RCC 7860 (cell line): ENCODE measurements around the gene LMAN2L.

Source experiments
- DNase-seq: peaks from one replicate; pipeline ENCODE4 v3.0.0-alpha.2; 2015; ENCODE audit warnings: low spot score
- FAIRE-seq: peaks from 2 replicates; lab custom pipeline; 2012; peaks lifted over from hg19 to GRCh38; lab: Jason Lieb, UNC

LMAN2L gene

GRCh38 chr2:96760986-96761832 is 21.3 kb upstream of the LMAN2L start:
- no peak for FAIRE-seq
- DNase-seq: no peak

- FAIRE-seq (no peak), DNase-seq (peak; percentile 86)
These were observed 20.4 kb upstream of the LMAN2L start, which contains the start of gene CNNM4 for GRCh38 chr2:96760036-96760985. Gene CNNM4 (plus strand): TSS chr2:96760902. CDS start chr2:96761000, 98 bp downstream.

- no peak for DNase-seq
- FAIRE-seq: no peak
These were observed 19.7 kb upstream of the LMAN2L start for GRCh38 chr2:96759548-96759947.

- no peak for FAIRE-seq
- DNase-seq: no peak
These were observed 19.1 kb upstream of the LMAN2L start for GRCh38 chr2:96758987-96759386.

GRCh38 chr2:96757477-96757860 is 17.6 kb upstream of the LMAN2L start:
- FAIRE-seq: no peak
- DNase-seq: no peak

GRCh38 chr2:96756788-96757476 is 17.1 kb upstream of the LMAN2L start:
- FAIRE-seq (no peak), DNase-seq (no peak)

- DNase-seq (no peak), FAIRE-seq (no peak)
These were observed 14.5 kb upstream of the LMAN2L start for GRCh38 chr2:96754317-96754716.

GRCh38 chr2:96753661-96754282 is 13.9 kb upstream of the LMAN2L start:
- no peak for FAIRE-seq
- DNase-seq: no peak

GRCh38 chr2:96751800-96752199 is 11.9 kb upstream of the LMAN2L start:
- FAIRE-seq (no peak), DNase-seq (no peak)

GRCh38 chr2:96747061-96747617 is 7.3 kb upstream of the LMAN2L start:
- FAIRE-seq: no peak
- no peak for DNase-seq

- FAIRE-seq: no peak
These were observed 710 bp downstream of the LMAN2L start for GRCh38 chr2:96739076-96739632.

GRCh38 chr2:96737831-96738230 is 2.0 kb downstream of the LMAN2L start:
- DNase-seq: no peak
- no peak for FAIRE-seq

More at GRCh38 chr2:96739076-96739632, 710 bp downstream of the LMAN2L start:
- no peak for DNase-seq

- DNase-seq: no peak
- no peak for FAIRE-seq
These were observed 2.6 kb downstream of the LMAN2L start for GRCh38 chr2:96737251-96737650.

- no peak for DNase-seq
- FAIRE-seq: no peak
These were observed 4.8 kb downstream of the LMAN2L start for GRCh38 chr2:96734880-96735583.

- DNase-seq: no peak
- FAIRE-seq: no peak
These were observed 5.9 kb downstream of the LMAN2L start for GRCh38 chr2:96733931-96734330.

GRCh38 chr2:96730212-96730611 is 9.7 kb downstream of the LMAN2L start:
- FAIRE-seq: no peak
- DNase-seq: no peak

GRCh38 chr2:96729748-96730147 is 10.1 kb downstream of the LMAN2L start:
- no peak for FAIRE-seq

GRCh38 chr2:96727431-96727830 is 12.4 kb downstream of the LMAN2L start:
- FAIRE-seq: no peak

More at GRCh38 chr2:96729748-96730147, 10.1 kb downstream of the LMAN2L start:
- DNase-seq: no peak

GRCh38 chr2:96726131-96726530 is 13.7 kb downstream of the LMAN2L start:
- no peak for FAIRE-seq
- no peak for DNase-seq

More at GRCh38 chr2:96727431-96727830, 12.4 kb downstream of the LMAN2L start:
- no peak for DNase-seq
